HepG2 (cell line): ENCODE data around the gene ZNF446. TPM values are rescaled to one million over a fixed set of nuclear protein-coding genes. Genes with fewer than 3 reads are reported as not detected.

ENCODE experiments used
- CCAR2 ChIP-seq: fragments of 200-400 bp; formaldehyde crosslinking; optimal IDR thresholded peaks from 2 replicates; pipeline ENCODE3; 2018; ENCODE audit warnings: low read depth, mild to moderate bottlenecking, low read length, moderate library complexity
- ELF1 ChIP-seq: sonication (generic); formaldehyde crosslinking; IDR thresholded peaks from 2 replicates; pipeline ENCODE4 v1.4.0; 2020; ENCODE audit warnings: missing genetic modification reagents
- EZH2 ChIP-seq: conservative IDR thresholded peaks from 2 replicates; pipeline ENCODE4 v1.6.1; 2012; ENCODE audit warnings: mild to moderate bottlenecking, low read depth, low read length, moderate library complexity
- GPN1 ChIP-seq: sonication (generic); formaldehyde crosslinking; IDR thresholded peaks from 2 replicates; pipeline ENCODE4 v1.5.1; 2020; ENCODE audit warnings: missing genetic modification reagents, borderline replicate concordance
- HOXD1 ChIP-seq: sonication (generic); formaldehyde crosslinking; IDR thresholded peaks from 2 replicates; pipeline ENCODE4 v1.5.0; 2020; ENCODE audit warnings: missing genetic modification reagents
- LCORL ChIP-seq, 2 experiments: fragments of 450-650 bp in 1 of 2; sonication (generic) in 1 of 2; formaldehyde crosslinking in 1 of 2; IDR thresholded peaks; 2 replicates each; pipeline versions ENCODE4 v1.5.0 to v1.6.1; 2017 to 2020; ENCODE audit warnings: antibody characterized with exemption in 1 of 2, missing genetic modification reagents in 1 of 2
- MAZ ChIP-seq, 2 experiments: sonication (generic) in 1 of 2; formaldehyde crosslinking in 1 of 2; IDR thresholded peaks; 2 replicates each; pipeline versions ENCODE4 v1.5.0 to v1.6.1; 2012 to 2020; ENCODE audit warnings: low read depth in 2 of 2, mild to moderate bottlenecking in 2 of 2, borderline replicate concordance in 1 of 2, improper control_type of control experiment in 1 of 2, low read length in 1 of 2, missing genetic modification reagents in 1 of 2, moderate library complexity in 1 of 2
- MZF1 ChIP-seq: sonication (generic); formaldehyde crosslinking; IDR thresholded peaks from 2 replicates; pipeline ENCODE4 v1.8.1; 2023; ENCODE audit warnings: mild to moderate bottlenecking, missing genetic modification reagents, borderline replicate concordance
- RARA ChIP-seq: IDR thresholded peaks from 2 replicates; pipeline ENCODE4 v1.6.1; 2016; ENCODE audit warnings: missing genetic modification reagents, missing compliant biosample characterization
- SOX5 ChIP-seq: IDR thresholded peaks from 2 replicates; pipeline ENCODE4 v1.6.1; 2016; ENCODE audit warnings: borderline replicate concordance
- ZNF251 ChIP-seq: sonication (generic); formaldehyde crosslinking; IDR thresholded peaks from 2 replicates; pipeline ENCODE4 v1.9.0; 2021; ENCODE audit warnings: mild to moderate bottlenecking, missing genetic modification reagents
- ZNF432 ChIP-seq: sonication (generic); formaldehyde crosslinking; IDR thresholded peaks from 2 replicates; pipeline ENCODE4 v1.5.0; 2020; ENCODE audit warnings: missing genetic modification reagents, mild to moderate bottlenecking, borderline replicate concordance
- ZNF510 ChIP-seq: sonication (generic); formaldehyde crosslinking; IDR thresholded peaks from 2 replicates; pipeline ENCODE4 v1.4.0; 2020; ENCODE audit warnings: low read depth, mild to moderate bottlenecking, missing genetic modification reagents
- ZNF567 ChIP-seq: sonication (generic); formaldehyde crosslinking; IDR thresholded peaks from 2 replicates; pipeline ENCODE4 v1.8.1; 2023; ENCODE audit warnings: mild to moderate bottlenecking, missing genetic modification reagents, borderline replicate concordance
- ZNF850 ChIP-seq: sonication (generic); formaldehyde crosslinking; conservative IDR thresholded peaks from 2 replicates; pipeline ENCODE4 v1.9.0; 2021; ENCODE audit warnings: mild to moderate bottlenecking, missing genetic modification reagents
- ZNF883 ChIP-seq: sonication (generic); formaldehyde crosslinking; IDR thresholded peaks from 2 replicates; pipeline ENCODE4 v1.5.1; 2020; ENCODE audit warnings: mild to moderate bottlenecking, missing genetic modification reagents; ENCODE audit errors: not compliant biosample characterization
- polyA plus RNA-seq, 8 experiments: library from polyadenylated mRNA; depleted of rRNA in 3 of 8; stranded (reverse) in 7 of 8; unstranded in 1 of 8; fragments of >200 nt; fragmentation: Illumina TruSeq in 4 of 8; extraction: Trizol in 4 of 8; gene quantifications; 2 replicates each; pipeline versions ENCODE4 v1.2.1 to v1.2.3, GENCODE V29; 2011 to 2016; ENCODE audit warnings: low read depth in 4 of 8, missing spikeins in 1 of 8, mixed read lengths in 1 of 8; ENCODE audit not compliant: insufficient read depth in 1 of 8
- total RNA-seq, 5 experiments: library from RNA; depleted of rRNA; stranded (reverse); fragments of >200 nt; fragmentation: Illumina TruSeq; extraction: Trizol; gene quantifications; 2 replicates each; pipeline ENCODE4 v1.2.3, GENCODE V29; 2016; ENCODE audit warnings: low read depth in 1 of 5
- TF ChIP-seq, protein P1 (sequence below): sonication (generic); formaldehyde crosslinking; IDR thresholded peaks from 2 replicates; pipeline ENCODE4 v1.8.0; 2022; ENCODE audit warnings: missing genetic modification reagents, mild to moderate bottlenecking, borderline replicate concordance
- TF ChIP-seq, protein P2 (sequence below): IDR thresholded peaks from 2 replicates; pipeline ENCODE4 v1.6.1; 2016; ENCODE audit warnings: low read depth, missing genetic modification reagents, missing compliant biosample characterization
- TF ChIP-seq, protein P3 (sequence below): sonication (generic); formaldehyde crosslinking; conservative IDR thresholded peaks from 2 replicates; pipeline ENCODE4 v1.4.0; 2020; ENCODE audit warnings: missing genetic modification reagents

The ZNF446 gene
- total and polyA plus RNA-seq, 2 of the 13 experiments (the other 11 are each of a cell fraction or from before 2014, with no cell fraction given), result 3.0 to 3.6 TPM

DNA sequence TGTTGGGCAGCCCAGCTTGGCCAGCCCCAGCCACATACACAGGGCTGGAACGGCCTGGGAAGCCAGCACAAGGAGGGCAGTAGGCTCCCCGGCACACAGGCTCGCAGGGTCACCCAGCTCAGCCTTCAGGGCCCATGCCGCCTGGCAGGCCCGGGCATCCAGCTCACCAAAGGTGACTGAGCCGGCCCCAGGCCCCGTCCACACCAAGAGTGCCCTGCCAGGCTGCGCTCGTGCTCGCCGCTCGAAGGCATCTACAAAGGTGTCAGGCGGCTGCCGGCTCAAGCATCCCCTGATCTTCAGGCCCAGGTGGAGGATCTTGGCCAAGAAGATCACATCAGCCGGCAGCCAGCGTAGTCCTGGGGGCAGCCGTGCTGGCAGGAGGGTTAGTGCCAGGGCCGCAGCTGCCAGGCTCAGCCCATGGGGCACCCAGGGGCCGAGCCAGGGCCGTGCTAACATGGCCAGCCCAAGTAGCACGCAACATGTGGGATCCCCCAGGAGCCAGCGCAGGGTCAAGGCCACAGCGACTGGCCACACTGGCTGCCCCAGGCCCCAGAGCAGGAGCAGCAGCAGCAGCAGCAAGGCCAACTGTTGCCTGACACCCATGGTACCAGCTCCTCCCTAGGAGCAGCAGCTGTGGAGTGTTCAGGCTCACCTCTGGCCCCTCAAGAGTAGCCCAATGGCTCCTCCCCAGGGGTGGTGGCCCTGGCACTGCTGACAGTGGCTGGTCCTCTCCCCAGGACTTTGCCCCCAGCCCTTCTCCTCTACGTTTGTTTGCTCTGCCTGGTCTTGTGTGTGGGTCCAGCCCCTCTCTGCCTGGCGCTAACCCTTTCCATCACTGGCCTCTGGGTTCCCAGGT lies 35.4 kb downstream of the ZNF446 start, which contains the start of gene SLC27A5 (continued):
- TF ChIP-seq EZH2 (no peak), ZNF567 (CRISPR knock-in tag) (peak; percentile 54; the same call in 1 of the 2 replicates), ELF1 (CRISPR knock-in tag) (no peak), ZNF432 (CRISPR knock-in tag) (no peak), ZNF251 (CRISPR knock-in tag) (peak; percentile 83; the same call in 1 of the 2 replicates), MZF1 (no peak), GPN1 (CRISPR knock-in tag) (no peak), RARA (peak; percentile 89), LCORL (IDR thresholded peaks at IDR 0.05) (no peak), LCORL (CRISPR knock-in tag; IDR thresholded peaks at IDR 0.05) (peak; percentile 62), HOXD1 (CRISPR knock-in tag) (0 out of 2 replicates have a peak, but pooled peaks have one; percentile 52), MAZ (IDR thresholded peaks at IDR 0.05; ENCODE audit: borderline replicate concordance, low read depth, low read length) (no peak), MAZ (CRISPR knock-in tag; IDR thresholded peaks at IDR 0.05; ENCODE audit: low read depth) (0 out of 2 replicates have a peak, but pooled peaks have one; percentile 33), SOX5 (CRISPR knock-in tag) (peak; percentile 54; the same call in 1 of the 2 replicates), ZNF850 (no peak), ZNF510 (0 out of 2 replicates have a peak, but pooled peaks have one; percentile 62), CCAR2 (no peak), ZNF883 (CRISPR knock-in tag) (no peak)
- TF ChIP-seq, protein P1, sequence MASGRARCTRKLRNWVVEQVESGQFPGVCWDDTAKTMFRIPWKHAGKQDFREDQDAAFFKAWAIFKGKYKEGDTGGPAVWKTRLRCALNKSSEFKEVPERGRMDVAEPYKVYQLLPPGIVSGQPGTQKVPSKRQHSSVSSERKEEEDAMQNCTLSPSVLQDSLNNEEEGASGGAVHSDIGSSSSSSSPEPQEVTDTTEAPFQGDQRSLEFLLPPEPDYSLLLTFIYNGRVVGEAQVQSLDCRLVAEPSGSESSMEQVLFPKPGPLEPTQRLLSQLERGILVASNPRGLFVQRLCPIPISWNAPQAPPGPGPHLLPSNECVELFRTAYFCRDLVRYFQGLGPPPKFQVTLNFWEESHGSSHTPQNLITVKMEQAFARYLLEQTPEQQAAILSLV (CRISPR knock-in tag), result no peak; the same call in 1 of the 2 replicates
- TF ChIP-seq, protein P2, sequence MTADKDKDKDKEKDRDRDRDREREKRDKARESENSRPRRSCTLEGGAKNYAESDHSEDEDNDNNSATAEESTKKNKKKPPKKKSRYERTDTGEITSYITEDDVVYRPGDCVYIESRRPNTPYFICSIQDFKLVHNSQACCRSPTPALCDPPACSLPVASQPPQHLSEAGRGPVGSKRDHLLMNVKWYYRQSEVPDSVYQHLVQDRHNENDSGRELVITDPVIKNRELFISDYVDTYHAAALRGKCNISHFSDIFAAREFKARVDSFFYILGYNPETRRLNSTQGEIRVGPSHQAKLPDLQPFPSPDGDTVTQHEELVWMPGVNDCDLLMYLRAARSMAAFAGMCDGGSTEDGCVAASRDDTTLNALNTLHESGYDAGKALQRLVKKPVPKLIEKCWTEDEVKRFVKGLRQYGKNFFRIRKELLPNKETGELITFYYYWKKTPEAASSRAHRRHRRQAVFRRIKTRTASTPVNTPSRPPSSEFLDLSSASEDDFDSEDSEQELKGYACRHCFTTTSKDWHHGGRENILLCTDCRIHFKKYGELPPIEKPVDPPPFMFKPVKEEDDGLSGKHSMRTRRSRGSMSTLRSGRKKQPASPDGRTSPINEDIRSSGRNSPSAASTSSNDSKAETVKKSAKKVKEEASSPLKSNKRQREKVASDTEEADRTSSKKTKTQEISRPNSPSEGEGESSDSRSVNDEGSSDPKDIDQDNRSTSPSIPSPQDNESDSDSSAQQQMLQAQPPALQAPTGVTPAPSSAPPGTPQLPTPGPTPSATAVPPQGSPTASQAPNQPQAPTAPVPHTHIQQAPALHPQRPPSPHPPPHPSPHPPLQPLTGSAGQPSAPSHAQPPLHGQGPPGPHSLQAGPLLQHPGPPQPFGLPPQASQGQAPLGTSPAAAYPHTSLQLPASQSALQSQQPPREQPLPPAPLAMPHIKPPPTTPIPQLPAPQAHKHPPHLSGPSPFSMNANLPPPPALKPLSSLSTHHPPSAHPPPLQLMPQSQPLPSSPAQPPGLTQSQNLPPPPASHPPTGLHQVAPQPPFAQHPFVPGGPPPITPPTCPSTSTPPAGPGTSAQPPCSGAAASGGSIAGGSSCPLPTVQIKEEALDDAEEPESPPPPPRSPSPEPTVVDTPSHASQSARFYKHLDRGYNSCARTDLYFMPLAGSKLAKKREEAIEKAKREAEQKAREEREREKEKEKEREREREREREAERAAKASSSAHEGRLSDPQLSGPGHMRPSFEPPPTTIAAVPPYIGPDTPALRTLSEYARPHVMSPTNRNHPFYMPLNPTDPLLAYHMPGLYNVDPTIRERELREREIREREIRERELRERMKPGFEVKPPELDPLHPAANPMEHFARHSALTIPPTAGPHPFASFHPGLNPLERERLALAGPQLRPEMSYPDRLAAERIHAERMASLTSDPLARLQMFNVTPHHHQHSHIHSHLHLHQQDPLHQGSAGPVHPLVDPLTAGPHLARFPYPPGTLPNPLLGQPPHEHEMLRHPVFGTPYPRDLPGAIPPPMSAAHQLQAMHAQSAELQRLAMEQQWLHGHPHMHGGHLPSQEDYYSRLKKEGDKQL (CRISPR knock-in tag), result no peak
- TF ChIP-seq, protein P3, sequence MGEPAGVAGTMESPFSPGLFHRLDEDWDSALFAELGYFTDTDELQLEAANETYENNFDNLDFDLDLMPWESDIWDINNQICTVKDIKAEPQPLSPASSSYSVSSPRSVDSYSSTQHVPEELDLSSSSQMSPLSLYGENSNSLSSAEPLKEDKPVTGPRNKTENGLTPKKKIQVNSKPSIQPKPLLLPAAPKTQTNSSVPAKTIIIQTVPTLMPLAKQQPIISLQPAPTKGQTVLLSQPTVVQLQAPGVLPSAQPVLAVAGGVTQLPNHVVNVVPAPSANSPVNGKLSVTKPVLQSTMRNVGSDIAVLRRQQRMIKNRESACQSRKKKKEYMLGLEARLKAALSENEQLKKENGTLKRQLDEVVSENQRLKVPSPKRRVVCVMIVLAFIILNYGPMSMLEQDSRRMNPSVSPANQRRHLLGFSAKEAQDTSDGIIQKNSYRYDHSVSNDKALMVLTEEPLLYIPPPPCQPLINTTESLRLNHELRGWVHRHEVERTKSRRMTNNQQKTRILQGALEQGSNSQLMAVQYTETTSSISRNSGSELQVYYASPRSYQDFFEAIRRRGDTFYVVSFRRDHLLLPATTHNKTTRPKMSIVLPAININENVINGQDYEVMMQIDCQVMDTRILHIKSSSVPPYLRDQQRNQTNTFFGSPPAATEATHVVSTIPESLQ, result no peak
